H1 (cell line): ENCODE measurements around the gene MLKL. TPM values are rescaled to one million over a fixed set of nuclear protein-coding genes. Genes with fewer than 3 reads are reported as not detected.
"Not testable (repeated sequence)": the region's sequence is repeated elsewhere in the genome, so short reads cannot be mapped to it uniquely, and the experiment has no call there.

Source experiments
- CTCF ChIA-PET: fragments of 300-600 bp; sonication (Branson Sonifier 250); formaldehyde crosslinking; loops from one replicate; lab custom pipeline; 2021; ENCODE audit not compliant: partially characterized antibody; lab: Charles Lee
- POLR2A ChIA-PET: fragments of 300-600 bp; sonication (Branson Sonifier 250); formaldehyde crosslinking; loops from one replicate; lab custom pipeline; 2021; ENCODE audit warnings: inconsistent platforms; ENCODE audit not compliant: partially characterized antibody; lab: Charles Lee
- DNase-seq, 2 experiments: peaks; one replicate each; pipeline versions ENCODE4 v3.0.0 to v3.0.0-alpha.2; 2010 to 2022; ENCODE audit warnings: low spot score in 2 of 2, low read depth in 1 of 2, mixed read lengths in 1 of 2
- FAIRE-seq: peaks from 2 replicates; lab custom pipeline; 2011; peaks lifted over from hg19 to GRCh38; lab: Jason Lieb, UNC
- H2AFZ ChIP-seq: 2 replicates; pipeline ENCODE4 v1.8.1; 2012; ENCODE audit warnings: low read length, inconsistent platforms
- H2AK5ac ChIP-seq: 2 replicates; pipeline ENCODE4 v1.6.1; 2013; ENCODE audit warnings: low read depth, low read length
- H2BK120ac ChIP-seq: replicated peaks from 2 replicates; pipeline ENCODE3; 2013; ENCODE audit warnings: low read depth, low read length, inconsistent platforms
- H2BK12ac ChIP-seq: 2 replicates; pipeline ENCODE4 v1.6.1; 2013; ENCODE audit warnings: low read depth, low read length
- H2BK15ac ChIP-seq: 2 replicates; pipeline ENCODE4 v1.6.1; 2013; ENCODE audit warnings: low read length
- H2BK20ac ChIP-seq: 2 replicates; pipeline ENCODE4 v1.6.1; 2013; ENCODE audit warnings: low read length
- H2BK5ac ChIP-seq: 2 replicates; pipeline ENCODE4 v1.6.1; 2013; ENCODE audit warnings: low read depth, low read length
- H3K14ac ChIP-seq: 2 replicates; pipeline ENCODE4 v1.6.1; 2013; ENCODE audit warnings: inconsistent platforms; ENCODE audit not compliant: insufficient read length
- H3K18ac ChIP-seq: 2 replicates; pipeline ENCODE4 v1.6.1; 2013; ENCODE audit warnings: low read length; ENCODE audit errors: extremely low read depth
- H3K23ac ChIP-seq: 2 replicates; pipeline ENCODE4 v1.6.1; 2013; ENCODE audit warnings: inconsistent platforms; ENCODE audit not compliant: insufficient read length
- H3K23me2 ChIP-seq: 2 replicates; pipeline ENCODE4 v1.6.1; 2013; ENCODE audit warnings: low read depth, low read length
- H3K27ac ChIP-seq: 2 replicates; pipeline ENCODE4 v1.6.1; 2011; ENCODE audit warnings: low read depth, low read length, inconsistent platforms
- H3K27me3 ChIP-seq, 4 experiments: replicated peaks in 1 of 4; 1 replicate in 1 of 4; 2 replicates in 3 of 4; pipeline versions ENCODE4 v1.6.1 to v1.8.1; 2011 to 2013; ENCODE audit warnings: low read length in 3 of 4, mild to moderate bottlenecking in 3 of 4, inconsistent platforms in 2 of 4, mixed read lengths in 2 of 4, moderate library complexity in 1 of 4; ENCODE audit not compliant: control insufficient read depth in 3 of 4, insufficient read depth in 3 of 4; ENCODE audit errors: extremely low read depth in 1 of 4
- H3K36me3 ChIP-seq, 4 experiments: 2 replicates each; pipeline versions ENCODE4 v1.6.1 to v1.8.1; 2011 to 2013; ENCODE audit warnings: mild to moderate bottlenecking in 4 of 4, low read length in 3 of 4, moderate library complexity in 2 of 4, control low read depth in 1 of 4, inconsistent platforms in 1 of 4; ENCODE audit not compliant: insufficient read depth in 4 of 4, control insufficient read depth in 2 of 4
- H3K4ac ChIP-seq: replicated peaks from 2 replicates; pipeline ENCODE3; 2013; ENCODE audit warnings: low read length, low read depth, mixed read lengths, inconsistent platforms; ENCODE audit not compliant: insufficient read length
- H3K4me1 ChIP-seq, 4 experiments: replicated peaks in 1 of 4; 1 replicate in 1 of 4; 2 replicates in 3 of 4; pipeline versions ENCODE4 v1.6.1 to v1.8.1; 2011 to 2013; ENCODE audit warnings: low read length in 3 of 4, inconsistent platforms in 2 of 4, mixed read lengths in 1 of 4; ENCODE audit not compliant: insufficient read depth in 4 of 4, control insufficient read depth in 3 of 4
- H3K4me2 ChIP-seq, 2 experiments: 2 replicates each; pipeline versions ENCODE4 v1.6.1 to v1.8.1; 2011 to 2013; ENCODE audit warnings: low read depth in 2 of 2, low read length in 2 of 2, control low read depth in 1 of 2, inconsistent platforms in 1 of 2, mild to moderate bottlenecking in 1 of 2; ENCODE audit not compliant: insufficient read depth in 1 of 2
- H3K4me3 ChIP-seq, 4 experiments: fragments of 200-600, 300-600 bp in 1 of 4; sonication (generic), shearing (Covaris generic), sonication (Bioruptor Twin) in 1 of 4; 2 replicates each; pipeline versions ENCODE4 v1.5.1 to v1.8.1; 2011 to 2016; ENCODE audit warnings: low read length in 4 of 4, low read depth in 3 of 4, control low read depth in 2 of 4, inconsistent platforms in 2 of 4, mild to moderate bottlenecking in 2 of 4, mixed read lengths in 1 of 4, moderate library complexity in 1 of 4; ENCODE audit not compliant: insufficient read depth in 2 of 4; ENCODE audit errors: extremely low read depth in 1 of 4
- H3K56ac ChIP-seq: replicated peaks from 2 replicates; pipeline ENCODE3; 2013; ENCODE audit warnings: low read depth, mild to moderate bottlenecking, mixed read lengths, low read length, inconsistent platforms; ENCODE audit not compliant: insufficient read length
- H3K79me1 ChIP-seq: 2 replicates; pipeline ENCODE4 v1.6.1; 2013; ENCODE audit warnings: low read depth, low read length, control low read depth
- H3K79me2 ChIP-seq, 2 experiments: 2 replicates each; pipeline versions ENCODE4 v1.6.1 to v1.8.1; 2012 to 2013; ENCODE audit warnings: low read length in 2 of 2, mild to moderate bottlenecking in 2 of 2, inconsistent platforms in 1 of 2; ENCODE audit not compliant: insufficient read depth in 2 of 2, control insufficient read depth in 1 of 2
- H3K9ac ChIP-seq, 4 experiments: replicated peaks in 1 of 4; 1 replicate in 1 of 4; 2 replicates in 3 of 4; pipeline versions ENCODE4 v1.6.1 to v1.8.1; 2011 to 2013; ENCODE audit warnings: low read depth in 3 of 4, low read length in 3 of 4, control low read depth in 2 of 4, mild to moderate bottlenecking in 2 of 4, moderate library complexity in 2 of 4, inconsistent platforms in 1 of 4; ENCODE audit errors: extremely low read depth in 1 of 4
- H3K9me3 ChIP-seq, 2 experiments: 2 replicates each; pipeline versions ENCODE4 v1.6.1 to v1.8.1; 2012 to 2013; ENCODE audit warnings: mild to moderate bottlenecking in 2 of 2, moderate library complexity in 2 of 2, control low read depth in 1 of 2, inconsistent platforms in 1 of 2, low read depth in 1 of 2, low read length in 1 of 2, mixed read lengths in 1 of 2; ENCODE audit not compliant: insufficient read depth in 2 of 2
- H4K20me1 ChIP-seq, 2 experiments: replicated peaks in 1 of 2; 2 replicates each; pipeline versions ENCODE3 to v1.8.1; 2011 to 2013; ENCODE audit warnings: inconsistent platforms in 2 of 2, low read length in 2 of 2, mild to moderate bottlenecking in 1 of 2; ENCODE audit not compliant: insufficient read depth in 2 of 2, control insufficient read depth in 1 of 2
- H4K5ac ChIP-seq: 2 replicates; pipeline ENCODE4 v1.6.1; 2013; ENCODE audit warnings: low read length, low read depth, mixed read lengths, inconsistent platforms; ENCODE audit not compliant: insufficient read length
- H4K8ac ChIP-seq: 2 replicates; pipeline ENCODE4 v1.8.0; 2013; ENCODE audit warnings: mild to moderate bottlenecking, moderate library complexity, low read length, inconsistent platforms; ENCODE audit not compliant: insufficient read depth; ENCODE audit errors: extremely low read depth
- H4K91ac ChIP-seq: replicated peaks from 2 replicates; pipeline ENCODE3; 2013; ENCODE audit warnings: low read length, mixed read lengths, inconsistent platforms; ENCODE audit not compliant: insufficient read length
- WGBS, 2 experiments: shearing (Covaris generic) in 1 of 2; methylation state at CpG; one replicate each; pipeline versions ENCODE4 v1.1.6 to v1.1.7; 2013 to 2015; ENCODE audit warnings: low lambda C conversion rate in 2 of 2, mixed read lengths in 2 of 2, inconsistent platforms in 1 of 2, low coverage in 1 of 2, missing lambda C conversion rate in 1 of 2; ENCODE audit not compliant: insufficient replicate concordance in 2 of 2, insufficient coverage in 1 of 2, insufficient read length in 1 of 2; ENCODE audit errors: extremely low coverage in 1 of 2, missing lambda C conversion rate in 1 of 2; 5-methylcytosine and 5-hydroxymethylcytosine counted together
- polyA plus RNA-seq, 7 experiments: library from polyadenylated mRNA; depleted of rRNA in 3 of 7; stranded (reverse) in 5 of 7; unstranded in 2 of 7; fragments of >200 nt in 5 of 7; fragments of 200-250 nt in 2 of 7; gene quantifications; 1 replicate in 5 of 7; 2 replicates in 1 of 7; 4 replicates in 1 of 7; pipeline versions ENCODE4 v1.2.1 to v1.2.3, GENCODE V29; 2011 to 2013; ENCODE audit warnings: missing spikeins in 2 of 7, mixed read lengths in 2 of 7
- total RNA-seq: library from RNA; stranded (reverse); fragmentation: NEBNext Ultra II Directional; extraction: Animal tissue kit (Norgen Biotek cat#: 25700); gene quantifications from 2 replicates; pipeline ENCODE4 v1.2.1, GENCODE V29; 2021

Gene MLKL
- total and polyA plus RNA-seq, 2 of the 8 experiments (the other 6 are each of a cell fraction or from before 2014, with no cell fraction given), result 1.6 to 2.1 TPM

DNA sequence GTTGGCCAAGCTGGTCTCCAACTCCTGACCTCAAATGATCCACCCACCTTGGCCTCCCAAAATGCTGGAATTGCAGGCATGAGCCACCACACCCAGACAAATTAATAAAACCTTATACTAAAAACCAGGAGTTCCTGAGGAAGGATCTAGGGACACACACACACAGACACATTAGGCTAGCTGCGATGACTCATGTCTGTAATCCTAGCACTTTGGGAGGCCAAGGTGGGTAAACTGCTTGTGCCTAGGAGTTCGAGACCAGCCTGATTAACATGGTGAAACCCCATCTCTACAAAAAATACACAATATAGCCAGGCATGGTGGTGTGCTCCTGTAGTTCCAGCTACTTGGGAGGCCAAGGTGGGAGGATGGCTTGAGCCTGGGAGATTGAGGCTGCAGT lies 47.8 kb downstream of the MLKL start:
- not testable (repeated sequence) for H3K79me1 ChIP-seq, H3K4ac ChIP-seq, H2BK5ac ChIP-seq, H3K4me2 ChIP-seq, H2BK12ac ChIP-seq, H2AK5ac ChIP-seq, H3K23me2 ChIP-seq, H4K8ac ChIP-seq, H2AFZ ChIP-seq, DNase-seq, H2BK20ac ChIP-seq, H3K27me3 ChIP-seq, H3K27ac ChIP-seq, H2BK120ac ChIP-seq, H3K56ac ChIP-seq, H3K14ac ChIP-seq, FAIRE-seq, H3K9me3 ChIP-seq, H4K91ac ChIP-seq, H2BK15ac ChIP-seq, H3K23ac ChIP-seq, H3K4me1 ChIP-seq, H3K4me3 ChIP-seq, H4K5ac ChIP-seq, H3K18ac ChIP-seq
- peaks cover 0 to 87% of the 10 kb centered on the region in 2 experiments; a peak in 3 of 4 replicates for H3K79me2 ChIP-seq
- WGBS, 2 experiments, result 97% methylated on average over 2 of the region's 2 CpGs; no CpG with 5 or more reads in 1 of the 2 experiments
- ChIA-PET CTCF (interaction anchor here (0.9 to 1.8 kb wide), 5 partner anchors 14 to 210 kb away, joined by 3 to 11 read pairs (median 3); no protein-coding TSS in a partner anchor), POLR2A (interaction anchor here (1.3 to 1.5 kb wide), 2 partner anchors 10 to 29 kb away, joined by 3 to 5 read pairs; no protein-coding TSS in a partner anchor)
- peak overlapping the region in 1 of 4 experiments; percentile 2; a peak in 2 of 7 replicates for H3K9ac ChIP-seq
- H3K36me3 ChIP-seq, result peaks cover 31 to 86% (median 57%) of the 10 kb centered on the region in 4 experiments
- H4K20me1 ChIP-seq, result peaks cover 9 to 16% of the 10 kb centered on the region in 2 experiments
